IMR-90 (cell line): ENCODE measurements around the gene CDH13.

Experiments used
- CHD1 ChIP-seq: IDR thresholded peaks from 2 replicates; pipeline ENCODE4 v1.6.1; 2012; ENCODE audit warnings: low read depth, low read length, improper control_type of control experiment
- CTCF ChIP-seq: conservative IDR thresholded peaks from 2 replicates; pipeline ENCODE4 v1.5.1; 2012; ENCODE audit warnings: mild to moderate bottlenecking, low read depth, low read length, improper control_type of control experiment
- MAFK ChIP-seq: IDR thresholded peaks from 2 replicates; pipeline ENCODE4 v1.6.1; 2012; ENCODE audit warnings: low read depth, low read length, improper control_type of control experiment
- MAZ ChIP-seq: IDR thresholded peaks from 2 replicates; pipeline ENCODE4 v1.6.1; 2012; ENCODE audit warnings: low read depth, mild to moderate bottlenecking, low read length, improper control_type of control experiment, moderate library complexity, borderline replicate concordance
- MXI1 ChIP-seq: IDR thresholded peaks from 2 replicates; pipeline ENCODE4 v1.6.1; 2012; ENCODE audit warnings: low read depth, mild to moderate bottlenecking, low read length, moderate library complexity, borderline replicate concordance
- NFE2L2 ChIP-seq: fragments of 150-350 bp; IDR thresholded peaks from 2 replicates; pipeline ENCODE4 v1.6.1; 2016; ENCODE audit warnings: low read depth, mild to moderate bottlenecking, low read length
- POLR2A ChIP-seq: IDR thresholded peaks from 2 replicates; pipeline ENCODE4 v1.6.1; 2012; ENCODE audit warnings: mild to moderate bottlenecking, low read depth, low read length
- RAD21 ChIP-seq: IDR thresholded peaks from 2 replicates; pipeline ENCODE4 v1.6.1; 2012; ENCODE audit warnings: low read length, improper control_type of control experiment
- RCOR1 ChIP-seq: IDR thresholded peaks from 2 replicates; pipeline ENCODE4 v1.6.1; 2012; ENCODE audit warnings: mild to moderate bottlenecking, low read length, improper control_type of control experiment; ENCODE audit not compliant: insufficient replicate concordance
- RFX5 ChIP-seq: IDR thresholded peaks from 2 replicates; pipeline ENCODE4 v1.8.0; 2012; ENCODE audit warnings: low read depth, mild to moderate bottlenecking, low read length, moderate library complexity
- SMC3 ChIP-seq: fragments of 150-350 bp; IDR thresholded peaks from 2 replicates; pipeline ENCODE4 v1.6.1; 2016; ENCODE audit warnings: low read depth, mild to moderate bottlenecking, antibody characterized with exemption, low read length, moderate library complexity
- USF2 ChIP-seq: fragments of 150-350 bp; IDR thresholded peaks from 2 replicates; pipeline ENCODE4 v1.6.1; 2017; ENCODE audit warnings: mild to moderate bottlenecking, antibody characterized with exemption, low read length, low read depth
- TF ChIP-seq, protein P1 (sequence below): fragments of 150-350 bp; IDR thresholded peaks from 2 replicates; pipeline ENCODE4 v1.6.1; 2016; ENCODE audit warnings: low read depth, mild to moderate bottlenecking, low read length, moderate library complexity, borderline replicate concordance

DNA sequence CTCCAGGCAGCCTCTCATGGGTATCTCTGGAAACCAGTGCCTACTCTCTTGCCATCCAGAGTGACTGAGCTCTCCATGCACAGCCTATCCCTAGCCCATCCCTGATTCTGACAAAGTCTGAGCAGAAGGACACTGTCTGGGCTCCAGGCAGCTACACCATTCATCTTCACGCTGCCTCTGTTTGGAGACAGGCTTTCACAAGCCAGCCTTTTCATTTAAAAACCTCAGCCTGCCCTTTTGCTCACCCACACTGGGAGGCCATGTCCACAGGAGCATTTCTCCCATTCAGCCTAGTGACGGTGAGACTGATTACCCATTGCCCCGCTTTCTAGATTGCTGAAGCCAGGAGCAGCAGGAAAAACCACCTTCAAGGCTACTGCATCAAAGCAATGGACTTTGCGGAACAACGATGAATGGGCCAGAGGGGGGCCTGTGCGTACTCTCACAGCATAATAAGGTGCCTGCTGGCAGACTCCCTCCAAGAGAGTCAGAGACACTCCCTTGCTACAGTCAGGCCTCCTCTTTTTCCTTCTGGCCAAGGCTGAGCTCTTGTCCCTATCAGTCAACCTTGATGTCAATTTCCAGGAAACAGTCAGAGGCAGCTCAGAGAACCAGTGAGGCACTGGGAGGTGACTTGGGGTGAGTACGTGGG, 24.7 kb upstream of the CDH13 start:
- TF ChIP-seq RAD21 = no peak
- TF ChIP-seq MAZ = no peak
- TF ChIP-seq SMC3 = no peak
- no peak for TF ChIP-seq CHD1
- TF ChIP-seq POLR2A = no peak
- no peak for TF ChIP-seq CTCF
- TF ChIP-seq USF2 = no peak
- no peak for TF ChIP-seq NFE2L2
- no peak for TF ChIP-seq RFX5
- TF ChIP-seq MXI1 = no peak
- no peak for TF ChIP-seq MAFK
- TF ChIP-seq, protein P1, sequence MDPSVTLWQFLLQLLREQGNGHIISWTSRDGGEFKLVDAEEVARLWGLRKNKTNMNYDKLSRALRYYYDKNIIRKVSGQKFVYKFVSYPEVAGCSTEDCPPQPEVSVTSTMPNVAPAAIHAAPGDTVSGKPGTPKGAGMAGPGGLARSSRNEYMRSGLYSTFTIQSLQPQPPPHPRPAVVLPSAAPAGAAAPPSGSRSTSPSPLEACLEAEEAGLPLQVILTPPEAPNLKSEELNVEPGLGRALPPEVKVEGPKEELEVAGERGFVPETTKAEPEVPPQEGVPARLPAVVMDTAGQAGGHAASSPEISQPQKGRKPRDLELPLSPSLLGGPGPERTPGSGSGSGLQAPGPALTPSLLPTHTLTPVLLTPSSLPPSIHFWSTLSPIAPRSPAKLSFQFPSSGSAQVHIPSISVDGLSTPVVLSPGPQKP = no peak
- no peak for TF ChIP-seq RCOR1
